GM12864 (cell line): ENCODE data around the gene TCN1.
"Not testable (repeated sequence)": the region's sequence is repeated elsewhere in the genome, so short reads cannot be mapped to it uniquely, and the experiment has no call there.

Source experiments
- DNase-seq: peaks from one replicate; pipeline ENCODE4 v3.0.0-alpha.2; 2011; ENCODE audit warnings: low read depth
- H3K4me3 ChIP-seq: 2 replicates; pipeline ENCODE4 v1.5.1; 2011; ENCODE audit warnings: mild to moderate bottlenecking, low read depth, low read length, control low read depth
- CTCF ChIP-seq: IDR thresholded peaks from 2 replicates; pipeline ENCODE4 v1.5.1; 2011; ENCODE audit warnings: low read depth, mild to moderate bottlenecking, moderate library complexity, low read length, control low read depth, inconsistent platforms; ENCODE audit errors: missing control alignments

Gene TCN1

GRCh38 chr11:59866397-59866796 is at the start of gene TCN1:
Gene TCN1 (minus strand): TSS chr11:59866487. CDS start chr11:59866470, 17 bp downstream.
- TF ChIP-seq CTCF, result no peak
- no peak for DNase-seq
- H3K4me3 ChIP-seq, result no peak within 1 kb of the TSS

- DNase-seq, H3K4me3 ChIP-seq: not testable (repeated sequence)
Observed at GRCh38 chr11:59903569-59903968, 37.3 kb upstream of the TCN1 start.

- no peak for DNase-seq
- H3K4me3 ChIP-seq, result no peak overlapping the region
- no peak for TF ChIP-seq CTCF
Observed at GRCh38 chr11:59901306-59901705, 35.0 kb upstream of the TCN1 start.

GRCh38 chr11:59900366-59901126 is 34.3 kb upstream of the TCN1 start:
- H3K4me3 ChIP-seq, result no peak overlapping the region
- TF ChIP-seq CTCF, result no peak
- no peak for DNase-seq

- no peak for TF ChIP-seq CTCF
- no peak overlapping the region for H3K4me3 ChIP-seq
- no peak for DNase-seq
Observed at GRCh38 chr11:59899532-59899931, 33.2 kb upstream of the TCN1 start.

- TF ChIP-seq CTCF, result no peak
- H3K4me3 ChIP-seq, result no peak overlapping the region
- no peak for DNase-seq
Observed at GRCh38 chr11:59898650-59899049, 32.4 kb upstream of the TCN1 start.

GRCh38 chr11:59898046-59898445 is 31.8 kb upstream of the TCN1 start:
- no peak for DNase-seq

More at GRCh38 chr11:59898046-59898445, 31.8 kb upstream of the TCN1 start:
- no peak overlapping the region for H3K4me3 ChIP-seq
- TF ChIP-seq CTCF, result no peak
